Immature natural killer cell (primary cell): ENCODE results near the gene TXLNB. TPM values are rescaled to one million over a fixed set of nuclear protein-coding genes. Genes with fewer than 3 reads are reported as not detected.
"Not testable (repeated sequence)": the region's sequence is repeated elsewhere in the genome, so short reads cannot be mapped to it uniquely, and the experiment has no call there.

Experiments used
- DNase-seq, 3 donors: peaks; one replicate each; pipeline ENCODE4 v3.0.0; 2022; ENCODE audit warnings: mixed read lengths in 1 of 3
- H3K27ac Mint-ChIP-seq, 6 donors: one replicate each; pipeline ENCODE4 v1.8.0; 2020; ENCODE audit warnings: mixed read lengths in 6 of 6, mild to moderate bottlenecking in 5 of 6, inconsistent platforms in 4 of 6, moderate library complexity in 3 of 6
- H3K27me3 Mint-ChIP-seq, 3 donors: one replicate each; pipeline ENCODE4 v1.8.0; 2020 to 2021; ENCODE audit warnings: low read depth in 3 of 3, mild to moderate bottlenecking in 3 of 3, mixed read lengths in 3 of 3, moderate library complexity in 3 of 3, inconsistent platforms in 1 of 3
- H3K36me3 Mint-ChIP-seq, 3 donors: one replicate each; pipeline ENCODE4 v1.8.0; 2020; ENCODE audit warnings: mixed read lengths in 3 of 3, inconsistent platforms in 2 of 3, mild to moderate bottlenecking in 2 of 3
- H3K4me1 Mint-ChIP-seq, 2 donors: one replicate each; pipeline ENCODE4 v1.8.0; 2020; ENCODE audit warnings: inconsistent platforms in 2 of 2, mild to moderate bottlenecking in 2 of 2, mixed read lengths in 2 of 2, moderate library complexity in 1 of 2
- H3K4me3 Mint-ChIP-seq, 5 donors: one replicate each; pipeline ENCODE4 v1.8.0; 2020; ENCODE audit warnings: mild to moderate bottlenecking in 5 of 5, mixed read lengths in 5 of 5, inconsistent platforms in 3 of 5, moderate library complexity in 3 of 5
- H3K9me3 Mint-ChIP-seq, 6 donors: one replicate each; pipeline ENCODE4 v1.8.0; 2020; ENCODE audit warnings: mild to moderate bottlenecking in 6 of 6, mixed read lengths in 6 of 6, inconsistent platforms in 4 of 6, moderate library complexity in 3 of 6
- polyA plus RNA-seq, 3 donors: library from polyadenylated mRNA; unstranded; fragments of 300-500 nt; fragmentation: Illumina TruSeq; gene quantifications; one replicate each; pipeline ENCODE4 v1.2.3, GENCODE V29; 2021

TXLNB gene
- polyA plus RNA-seq, 3 donors from 2014 or later: 0.08 to 0.32 TPM; not detected in 1

GRCh38 chr6:139234193-139234592 lies 57.6 kb downstream of the TXLNB start:
- not testable (repeated sequence) for H3K27me3 Mint-ChIP-seq, H3K4me3 Mint-ChIP-seq, H3K4me1 Mint-ChIP-seq, DNase-seq, H3K36me3 Mint-ChIP-seq, H3K9me3 Mint-ChIP-seq
- peak overlapping the region in 1 of 6 donors; percentile 7 for H3K27ac Mint-ChIP-seq

GRCh38 chr6:139231206-139231605 lies 60.6 kb downstream of the TXLNB start:
- Mint-ChIP-seq H3K27ac (peak overlapping the region in 1 of 6 donors; percentile 27), H3K36me3 (no peaks in the 10 kb centered on the region), H3K4me1 (no peaks in the 10 kb centered on the region), H3K4me3 (no peak overlapping the region), H3K27me3 (peaks cover 0 to 3% (median 0%) of the 10 kb centered on the region in 3 donors), H3K9me3 (no peaks in the 10 kb centered on the region)
- DNase-seq: no peak

GRCh38 chr6:139230391-139230840 lies 61.4 kb downstream of the TXLNB start:
- Mint-ChIP-seq H3K27me3 (peaks cover 0 to 3% (median 0%) of the 10 kb centered on the region in 3 donors), H3K36me3 (no peaks in the 10 kb centered on the region), H3K4me1 (no peaks in the 10 kb centered on the region), H3K27ac (no peak overlapping the region), H3K9me3 (no peaks in the 10 kb centered on the region), H3K4me3 (no peak overlapping the region)
- DNase-seq: no peak

GRCh38 chr6:139228387-139228786 lies 63.4 kb downstream of the TXLNB start:
- H3K27ac Mint-ChIP-seq, H3K4me3 Mint-ChIP-seq, H3K4me1 Mint-ChIP-seq, H3K27me3 Mint-ChIP-seq, DNase-seq, H3K36me3 Mint-ChIP-seq, H3K9me3 Mint-ChIP-seq: not testable (repeated sequence)

GRCh38 chr6:139219746-139220145 lies 72.1 kb downstream of the TXLNB start:
- Mint-ChIP-seq H3K4me3 (no peak overlapping the region), H3K9me3 (no peaks in the 10 kb centered on the region), H3K4me1 (peaks cover 5 to 10% of the 10 kb centered on the region in 2 donors), H3K27ac (no peak overlapping the region), H3K27me3 (no peaks in the 10 kb centered on the region), H3K36me3 (peaks cover 0 to 3% (median 0%) of the 10 kb centered on the region in 3 donors)
- no peak for DNase-seq

GRCh38 chr6:139219271-139219729 lies 72.5 kb downstream of the TXLNB start:
- Mint-ChIP-seq H3K27ac (peak overlapping the region in 2 of 6 donors; percentile 55 to 84), H3K4me3 (peak overlapping the region in 1 of 5 donors; percentile 46), H3K36me3 (peaks cover 0 to 3% (median 0%) of the 10 kb centered on the region in 3 donors), H3K27me3 (no peaks in the 10 kb centered on the region), H3K4me1 (peaks cover 5 to 10% of the 10 kb centered on the region in 2 donors), H3K9me3 (no peaks in the 10 kb centered on the region)
- DNase-seq: peak; percentile 57 to 71 (median 66)

GRCh38 chr6:139212460-139212859 lies 79.3 kb downstream of the TXLNB start:
- not testable (repeated sequence) for H3K4me1 Mint-ChIP-seq, H3K27me3 Mint-ChIP-seq, DNase-seq, H3K4me3 Mint-ChIP-seq, H3K27ac Mint-ChIP-seq
- Mint-ChIP-seq H3K9me3 (peaks cover 3 to 27% (median 16%) of the 10 kb centered on the region in 6 donors), H3K36me3 (peaks cover 2 to 10% (median 5%) of the 10 kb centered on the region in 3 donors)

- H3K4me3 Mint-ChIP-seq: not testable (repeated sequence)
Measured at GRCh38 chr6:139210766-139211165, 81.0 kb downstream of the TXLNB start.

GRCh38 chr6:139205843-139206242 lies 86.0 kb downstream of the TXLNB start:
- DNase-seq: no peak
- Mint-ChIP-seq H3K27me3 (peaks cover 0 to 4% (median 2%) of the 10 kb centered on the region in 3 donors), H3K4me3 (no peak overlapping the region), H3K9me3 (peaks cover 6 to 38% (median 27%) of the 10 kb centered on the region in 6 donors), H3K27ac (no peak overlapping the region), H3K36me3 (peaks cover 5 to 15% (median 11%) of the 10 kb centered on the region in 3 donors), H3K4me1 (peaks cover 0 to 1% of the 10 kb centered on the region in 2 donors)

More at GRCh38 chr6:139210766-139211165, 81.0 kb downstream of the TXLNB start:
- not testable (repeated sequence) for DNase-seq, H3K27me3 Mint-ChIP-seq, H3K4me1 Mint-ChIP-seq, H3K27ac Mint-ChIP-seq
- Mint-ChIP-seq H3K36me3 (peaks cover 5 to 14% (median 10%) of the 10 kb centered on the region in 3 donors), H3K9me3 (peaks cover 6 to 33% (median 23%) of the 10 kb centered on the region in 6 donors)

GRCh38 chr6:139204978-139205377 lies 86.8 kb downstream of the TXLNB start:
- Mint-ChIP-seq H3K9me3 (peaks cover 6 to 30% (median 23%) of the 10 kb centered on the region in 6 donors), H3K27ac (no peak overlapping the region)

GRCh38 chr6:139201378-139201777 lies 90.4 kb downstream of the TXLNB start:
- no peak overlapping the region for H3K27ac Mint-ChIP-seq
- H3K9me3 Mint-ChIP-seq: peaks cover 2 to 11% (median 8%) of the 10 kb centered on the region in 6 donors

More at GRCh38 chr6:139204978-139205377, 86.8 kb downstream of the TXLNB start:
- Mint-ChIP-seq H3K27me3 (peaks cover 0 to 4% (median 2%) of the 10 kb centered on the region in 3 donors), H3K4me1 (peaks cover 0 to 1% of the 10 kb centered on the region in 2 donors), H3K36me3 (peaks cover 5 to 15% (median 11%) of the 10 kb centered on the region in 3 donors), H3K4me3 (no peak overlapping the region)
- DNase-seq: no peak

GRCh38 chr6:139198529-139199288 lies 93.1 kb downstream of the TXLNB start:
- H3K4me3 Mint-ChIP-seq: no peak overlapping the region
- no peaks in the 10 kb centered on the region for H3K4me1 Mint-ChIP-seq
- H3K36me3 Mint-ChIP-seq: peaks cover 0 to 5% (median 4%) of the 10 kb centered on the region in 3 donors
- no peak for DNase-seq
- H3K27ac Mint-ChIP-seq: no peak overlapping the region
- peaks cover 0 to 2% (median 0%) of the 10 kb centered on the region in 3 donors for H3K27me3 Mint-ChIP-seq
- peaks cover 0 to 2% (median 0%) of the 10 kb centered on the region in 6 donors for H3K9me3 Mint-ChIP-seq

More at GRCh38 chr6:139201378-139201777, 90.4 kb downstream of the TXLNB start:
- no peak for DNase-seq
- Mint-ChIP-seq H3K4me3 (no peak overlapping the region), H3K4me1 (no peaks in the 10 kb centered on the region), H3K27me3 (peaks cover 0 to 2% (median 0%) of the 10 kb centered on the region in 3 donors), H3K36me3 (peaks cover 0 to 5% (median 4%) of the 10 kb centered on the region in 3 donors)

GRCh38 chr6:139194740-139195139 lies 97.1 kb downstream of the TXLNB start:
- DNase-seq: no peak
- peaks cover 0 to 2% (median 0%) of the 10 kb centered on the region in 6 donors for H3K9me3 Mint-ChIP-seq
- no peaks in the 10 kb centered on the region for H3K27me3 Mint-ChIP-seq
- H3K36me3 Mint-ChIP-seq: peaks cover 0 to 5% (median 0%) of the 10 kb centered on the region in 3 donors
- peaks cover 0 to 6% of the 10 kb centered on the region in 2 donors for H3K4me1 Mint-ChIP-seq
- no peak overlapping the region for H3K27ac Mint-ChIP-seq
- no peak overlapping the region for H3K4me3 Mint-ChIP-seq
